NCI-H1092 (cell line): Measurements from ENCODE around the gene MAP3K1.
"Not testable (repeated sequence)": the region's sequence is repeated elsewhere in the genome, so short reads cannot be mapped to it uniquely, and the experiment has no call there.

ENCODE experiments used
- DNase-seq: peaks from one replicate; lab custom pipeline; 2025; lab: John Stamatoyannopoulos, UW

MAP3K1 gene

GRCh38 chr5:56816546-56817081 lies 1.3 kb downstream of the MAP3K1 start:
- peak; percentile 7 for DNase-seq

- no peak for DNase-seq
Measured at GRCh38 chr5:56817263-56818014, 2.1 kb downstream of the MAP3K1 start.

GRCh38 chr5:56818450-56819037 lies 3.2 kb downstream of the MAP3K1 start:
- no peak for DNase-seq

- no peak for DNase-seq
Measured at GRCh38 chr5:56819060-56819881, 3.9 kb downstream of the MAP3K1 start.

- DNase-seq = not testable (repeated sequence)
Measured at GRCh38 chr5:56821868-56822267, 6.5 kb downstream of the MAP3K1 start.

- DNase-seq = no peak
Measured at GRCh38 chr5:56822981-56823380, 7.6 kb downstream of the MAP3K1 start.

GRCh38 chr5:56824019-56824418 lies 8.7 kb downstream of the MAP3K1 start:
- DNase-seq = no peak

GRCh38 chr5:56825222-56825824 lies 10.0 kb downstream of the MAP3K1 start:
- DNase-seq = no peak

GRCh38 chr5:56827049-56827448 lies 11.7 kb downstream of the MAP3K1 start:
- no peak for DNase-seq

GRCh38 chr5:56827924-56828323 lies 12.6 kb downstream of the MAP3K1 start:
- no peak for DNase-seq

- DNase-seq = no peak
Measured at GRCh38 chr5:56829137-56829908, 14.0 kb downstream of the MAP3K1 start.

GRCh38 chr5:56831773-56832172 lies 16.4 kb downstream of the MAP3K1 start:
- DNase-seq = no peak

GRCh38 chr5:56833325-56833724 lies 18.0 kb downstream of the MAP3K1 start:
- no peak for DNase-seq

GRCh38 chr5:56837381-56837780 lies 22.0 kb downstream of the MAP3K1 start:
- DNase-seq = no peak

GRCh38 chr5:56837956-56838355 lies 22.6 kb downstream of the MAP3K1 start:
- DNase-seq = no peak

- no peak for DNase-seq
Measured at GRCh38 chr5:56838409-56839039, 23.2 kb downstream of the MAP3K1 start.

- no peak for DNase-seq
Measured at GRCh38 chr5:56839062-56839461, 23.7 kb downstream of the MAP3K1 start.

GRCh38 chr5:56840597-56840996 lies 25.2 kb downstream of the MAP3K1 start:
- no peak for DNase-seq

- no peak for DNase-seq
Measured at GRCh38 chr5:56845277-56845676, 29.9 kb downstream of the MAP3K1 start.

GRCh38 chr5:56845904-56846480 lies 30.6 kb downstream of the MAP3K1 start:
- no peak for DNase-seq

GRCh38 chr5:56848206-56848605 lies 32.9 kb downstream of the MAP3K1 start:
- no peak for DNase-seq
